Upper lobe of left lung (tissue), 4 donors: ENCODE data around the gene HEATR5B.

Source experiments
- EP300 ChIP-seq, 4 donors: sonication (generic); formaldehyde crosslinking; IDR thresholded peaks; one replicate each; pipeline ENCODE4 v1.5.1; 2017; ENCODE audit warnings: antibody characterized with exemption in 4 of 4, control low read depth in 2 of 4
- POLR2A ChIP-seq, 4 donors: fragments of 450-650 bp; IDR thresholded peaks; one replicate each; pipeline ENCODE4 v1.5.1; 2016 to 2017; ENCODE audit warnings: antibody characterized with exemption in 4 of 4, mild to moderate bottlenecking in 2 of 4
- TF ChIP-seq, protein P1 (sequence below), 6 experiments: fragments of 450-650 bp in 4 of 6; fragments of 200-600 bp in 2 of 6; sonication (generic) in 2 of 6; IDR thresholded peaks; one replicate each; pipeline ENCODE4 v1.5.1; 2016 to 2019; ENCODE audit warnings: antibody characterized with exemption in 6 of 6

DNA sequence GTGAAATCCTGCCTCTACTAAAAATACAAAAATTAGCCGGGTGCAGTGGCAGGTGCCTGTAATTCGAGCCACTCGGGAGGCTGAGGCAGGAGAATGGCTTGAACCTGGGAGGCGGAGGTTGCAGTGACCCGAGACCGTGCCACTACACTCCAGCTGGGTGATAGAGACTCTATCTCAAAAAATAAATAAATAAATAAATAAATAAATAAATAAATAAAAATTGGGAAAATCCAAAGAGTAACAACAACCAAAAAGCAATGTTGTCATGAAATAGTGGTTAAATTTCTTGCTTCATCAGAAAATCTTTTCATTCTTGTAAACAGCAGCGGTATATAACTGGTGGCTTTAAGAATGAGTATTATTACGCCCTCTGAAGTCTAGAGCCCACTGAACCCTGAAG, 54.4 kb downstream of the HEATR5B start:
- TF ChIP-seq POLR2A (IDR thresholded peaks at IDR 0.05), result no peak
- TF ChIP-seq, protein P1, sequence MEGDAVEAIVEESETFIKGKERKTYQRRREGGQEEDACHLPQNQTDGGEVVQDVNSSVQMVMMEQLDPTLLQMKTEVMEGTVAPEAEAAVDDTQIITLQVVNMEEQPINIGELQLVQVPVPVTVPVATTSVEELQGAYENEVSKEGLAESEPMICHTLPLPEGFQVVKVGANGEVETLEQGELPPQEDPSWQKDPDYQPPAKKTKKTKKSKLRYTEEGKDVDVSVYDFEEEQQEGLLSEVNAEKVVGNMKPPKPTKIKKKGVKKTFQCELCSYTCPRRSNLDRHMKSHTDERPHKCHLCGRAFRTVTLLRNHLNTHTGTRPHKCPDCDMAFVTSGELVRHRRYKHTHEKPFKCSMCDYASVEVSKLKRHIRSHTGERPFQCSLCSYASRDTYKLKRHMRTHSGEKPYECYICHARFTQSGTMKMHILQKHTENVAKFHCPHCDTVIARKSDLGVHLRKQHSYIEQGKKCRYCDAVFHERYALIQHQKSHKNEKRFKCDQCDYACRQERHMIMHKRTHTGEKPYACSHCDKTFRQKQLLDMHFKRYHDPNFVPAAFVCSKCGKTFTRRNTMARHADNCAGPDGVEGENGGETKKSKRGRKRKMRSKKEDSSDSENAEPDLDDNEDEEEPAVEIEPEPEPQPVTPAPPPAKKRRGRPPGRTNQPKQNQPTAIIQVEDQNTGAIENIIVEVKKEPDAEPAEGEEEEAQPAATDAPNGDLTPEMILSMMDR (IDR thresholded peaks at IDR 0.05), result no peak
- no peak for TF ChIP-seq EP300 (IDR thresholded peaks at IDR 0.05)
